ENCODE results near the gene DTL.
"Not testable (repeated sequence)": the region's sequence is repeated elsewhere in the genome, so short reads cannot be mapped to it uniquely, and the experiment has no call there.

Gene DTL, protein sequence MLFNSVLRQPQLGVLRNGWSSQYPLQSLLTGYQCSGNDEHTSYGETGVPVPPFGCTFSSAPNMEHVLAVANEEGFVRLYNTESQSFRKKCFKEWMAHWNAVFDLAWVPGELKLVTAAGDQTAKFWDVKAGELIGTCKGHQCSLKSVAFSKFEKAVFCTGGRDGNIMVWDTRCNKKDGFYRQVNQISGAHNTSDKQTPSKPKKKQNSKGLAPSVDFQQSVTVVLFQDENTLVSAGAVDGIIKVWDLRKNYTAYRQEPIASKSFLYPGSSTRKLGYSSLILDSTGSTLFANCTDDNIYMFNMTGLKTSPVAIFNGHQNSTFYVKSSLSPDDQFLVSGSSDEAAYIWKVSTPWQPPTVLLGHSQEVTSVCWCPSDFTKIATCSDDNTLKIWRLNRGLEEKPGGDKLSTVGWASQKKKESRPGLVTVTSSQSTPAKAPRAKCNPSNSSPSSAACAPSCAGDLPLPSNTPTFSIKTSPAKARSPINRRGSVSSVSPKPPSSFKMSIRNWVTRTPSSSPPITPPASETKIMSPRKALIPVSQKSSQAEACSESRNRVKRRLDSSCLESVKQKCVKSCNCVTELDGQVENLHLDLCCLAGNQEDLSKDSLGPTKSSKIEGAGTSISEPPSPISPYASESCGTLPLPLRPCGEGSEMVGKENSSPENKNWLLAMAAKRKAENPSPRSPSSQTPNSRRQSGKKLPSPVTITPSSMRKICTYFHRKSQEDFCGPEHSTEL

GRCh38 chr1:212035123-212035834 lies at the start of gene DTL, which contains the start of gene INTS7:
TSS of gene DTL (plus strand) at chr1:212035748. CDS start at chr1:212035891, 143 bp downstream.
TSS of gene INTS7 (minus strand) at chr1:212035557. CDS start at chr1:212035437, 120 bp downstream.
- H3K27me3 ChIP-seq (ENCODE audit: insufficient read depth, insufficient read length) = no peaks in the 10 kb centered on the region
- H3K36me3 ChIP-seq (ENCODE audit: insufficient read depth, insufficient read length, low read length) = peaks cover 49% of the 10 kb centered on the region
- peak; percentile 100 for DNase-seq (ENCODE audit: low read depth, low spot score)
- H3K9ac ChIP-seq (ENCODE audit: insufficient read length, low read depth) = peak within 1 kb of the TSS; percentile 96
- peak within 1 kb of the TSS; percentile 94 for H3K4me3 ChIP-seq (ENCODE audit: insufficient read length, low read depth)
- H3K4me1 ChIP-seq (ENCODE audit: insufficient read depth, insufficient read length) = no peaks in the 10 kb centered on the region
- no peaks in the 10 kb centered on the region for H3K9me3 ChIP-seq (ENCODE audit: insufficient read depth, low read length)
- TF ChIP-seq YY1 (IDR thresholded peaks at IDR 0.05; ENCODE audit: insufficient read depth, insufficient read length) (peak; percentile 53), SUZ12 (IDR thresholded peaks at IDR 0.05; ENCODE audit: extremely low read depth, insufficient read depth, insufficient read length) (no peak), ZNF274 (IDR thresholded peaks at IDR 0.05; ENCODE audit: low read depth, low read length) (no peak)

- DNase-seq (ENCODE audit: low read depth, low spot score) = no peak
- no peak for TF ChIP-seq SUZ12 (IDR thresholded peaks at IDR 0.05; ENCODE audit: extremely low read depth, insufficient read depth, insufficient read length)
- no peak for TF ChIP-seq ZNF274 (IDR thresholded peaks at IDR 0.05; ENCODE audit: low read depth, low read length)
- no peak for TF ChIP-seq YY1 (IDR thresholded peaks at IDR 0.05; ENCODE audit: insufficient read depth, insufficient read length)
- Histone ChIP-seq H3K4me1 (ENCODE audit: insufficient read depth, insufficient read length) (no peaks in the 10 kb centered on the region), H3K36me3 (ENCODE audit: insufficient read depth, insufficient read length, low read length) (peaks cover 61% of the 10 kb centered on the region), H3K9ac (ENCODE audit: insufficient read length, low read depth) (no peak overlapping the region), H3K4me3 (ENCODE audit: insufficient read length, low read depth) (no peak overlapping the region), H3K9me3 (ENCODE audit: insufficient read depth, low read length) (no peaks in the 10 kb centered on the region), H3K27me3 (ENCODE audit: insufficient read depth, insufficient read length) (no peaks in the 10 kb centered on the region)
These were observed 48.8 kb upstream of the DTL start for GRCh38 chr1:211986628-211987254.

DNA sequence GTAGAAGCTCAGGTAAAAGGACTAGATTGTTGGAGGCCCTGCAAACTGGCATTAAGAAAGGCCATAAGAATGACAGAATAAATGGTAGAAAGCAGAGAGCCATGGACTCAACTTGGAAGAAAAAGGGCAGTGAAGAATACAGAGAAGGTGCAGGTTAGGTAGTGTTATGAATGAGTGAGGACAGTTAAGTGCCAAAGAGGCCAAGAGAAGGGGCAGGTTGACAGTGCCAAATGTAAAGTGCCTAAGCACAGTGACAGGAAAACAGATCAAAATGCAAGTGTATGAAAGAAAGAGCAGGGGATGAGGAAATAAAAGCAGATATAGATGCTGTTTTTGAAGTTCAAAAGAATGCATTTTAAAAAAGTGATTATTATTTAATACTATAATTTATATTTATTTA lies 43.9 kb upstream of the DTL start:
- peaks cover 33% of the 10 kb centered on the region for H3K36me3 ChIP-seq (ENCODE audit: insufficient read depth, insufficient read length, low read length)
- no peak for DNase-seq (ENCODE audit: low read depth, low spot score)
- no peaks in the 10 kb centered on the region for H3K4me1 ChIP-seq (ENCODE audit: insufficient read depth, insufficient read length)
- H3K27me3 ChIP-seq (ENCODE audit: insufficient read depth, insufficient read length) = no peaks in the 10 kb centered on the region
- no peak overlapping the region for H3K9ac ChIP-seq (ENCODE audit: insufficient read length, low read depth)
- TF ChIP-seq SUZ12 (IDR thresholded peaks at IDR 0.05; ENCODE audit: extremely low read depth, insufficient read depth, insufficient read length) (no peak), YY1 (IDR thresholded peaks at IDR 0.05; ENCODE audit: insufficient read depth, insufficient read length) (no peak), ZNF274 (IDR thresholded peaks at IDR 0.05; ENCODE audit: low read depth, low read length) (no peak)
- H3K4me3 ChIP-seq (ENCODE audit: insufficient read length, low read depth) = no peak overlapping the region
- no peaks in the 10 kb centered on the region for H3K9me3 ChIP-seq (ENCODE audit: insufficient read depth, low read length)

DNA sequence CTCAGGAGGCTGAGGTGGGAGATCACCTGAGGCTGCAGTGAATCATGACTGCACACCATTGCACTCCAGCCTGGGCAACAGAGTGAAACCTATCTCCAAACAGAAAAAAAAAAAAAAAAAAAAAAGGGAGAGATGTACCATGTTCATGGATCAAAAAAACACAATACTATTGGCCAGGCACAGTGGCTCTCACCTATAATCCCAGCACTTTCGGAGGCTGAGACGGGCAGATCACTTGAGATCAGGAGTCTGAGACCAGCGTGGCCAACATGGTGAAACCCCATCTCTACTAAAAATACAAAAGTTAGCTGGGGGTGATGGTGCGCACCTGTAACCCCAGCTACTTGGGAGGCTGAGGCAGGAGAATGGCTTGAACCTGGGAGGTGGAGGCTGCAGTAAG lies 38.1 kb upstream of the DTL start:
- H3K9ac ChIP-seq (ENCODE audit: insufficient read length, low read depth); H3K27me3 ChIP-seq (ENCODE audit: insufficient read depth, insufficient read length); H3K4me1 ChIP-seq (ENCODE audit: insufficient read depth, insufficient read length); H3K9me3 ChIP-seq (ENCODE audit: insufficient read depth, low read length); DNase-seq (ENCODE audit: low read depth, low spot score); H3K4me3 ChIP-seq (ENCODE audit: insufficient read length, low read depth): not testable (repeated sequence)
- peaks cover 44% of the 10 kb centered on the region for H3K36me3 ChIP-seq (ENCODE audit: insufficient read depth, insufficient read length, low read length)

DNA sequence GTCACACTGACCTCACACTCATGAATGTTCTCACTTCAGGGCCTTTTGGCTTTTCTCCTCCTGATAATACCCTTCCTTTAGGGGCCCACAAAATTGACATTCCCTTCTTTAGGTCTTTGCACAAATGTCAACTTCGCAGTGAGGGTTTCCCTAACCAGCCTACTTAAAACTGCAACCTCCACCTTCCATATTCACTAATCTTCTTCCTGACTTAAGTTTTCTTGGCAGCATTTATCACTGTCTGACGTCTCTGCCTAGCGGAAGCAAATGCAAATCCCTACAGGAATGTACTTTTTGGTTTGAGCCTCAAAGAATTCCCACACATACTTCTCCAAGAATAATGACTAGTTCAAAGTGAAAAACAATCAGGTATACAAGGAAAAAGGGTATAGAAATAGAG lies 33.0 kb upstream of the DTL start:
- Histone ChIP-seq H3K4me1 (ENCODE audit: insufficient read depth, insufficient read length) (no peaks in the 10 kb centered on the region), H3K9me3 (ENCODE audit: insufficient read depth, low read length) (0 out of 2 replicates have a peak, but pooled peaks cover 3% of the 10 kb centered on the region), H3K27me3 (ENCODE audit: insufficient read depth, insufficient read length) (no peaks in the 10 kb centered on the region), H3K36me3 (ENCODE audit: insufficient read depth, insufficient read length, low read length) (peaks cover 59% of the 10 kb centered on the region), H3K9ac (ENCODE audit: insufficient read length, low read depth) (no peak overlapping the region), H3K4me3 (ENCODE audit: insufficient read length, low read depth) (no peak overlapping the region)
- DNase-seq (ENCODE audit: low read depth, low spot score) = peak; percentile 39
- no peak for TF ChIP-seq YY1 (IDR thresholded peaks at IDR 0.05; ENCODE audit: insufficient read depth, insufficient read length)
- no peak for TF ChIP-seq SUZ12 (IDR thresholded peaks at IDR 0.05; ENCODE audit: extremely low read depth, insufficient read depth, insufficient read length)
- no peak for TF ChIP-seq ZNF274 (IDR thresholded peaks at IDR 0.05; ENCODE audit: low read depth, low read length)

DNA sequence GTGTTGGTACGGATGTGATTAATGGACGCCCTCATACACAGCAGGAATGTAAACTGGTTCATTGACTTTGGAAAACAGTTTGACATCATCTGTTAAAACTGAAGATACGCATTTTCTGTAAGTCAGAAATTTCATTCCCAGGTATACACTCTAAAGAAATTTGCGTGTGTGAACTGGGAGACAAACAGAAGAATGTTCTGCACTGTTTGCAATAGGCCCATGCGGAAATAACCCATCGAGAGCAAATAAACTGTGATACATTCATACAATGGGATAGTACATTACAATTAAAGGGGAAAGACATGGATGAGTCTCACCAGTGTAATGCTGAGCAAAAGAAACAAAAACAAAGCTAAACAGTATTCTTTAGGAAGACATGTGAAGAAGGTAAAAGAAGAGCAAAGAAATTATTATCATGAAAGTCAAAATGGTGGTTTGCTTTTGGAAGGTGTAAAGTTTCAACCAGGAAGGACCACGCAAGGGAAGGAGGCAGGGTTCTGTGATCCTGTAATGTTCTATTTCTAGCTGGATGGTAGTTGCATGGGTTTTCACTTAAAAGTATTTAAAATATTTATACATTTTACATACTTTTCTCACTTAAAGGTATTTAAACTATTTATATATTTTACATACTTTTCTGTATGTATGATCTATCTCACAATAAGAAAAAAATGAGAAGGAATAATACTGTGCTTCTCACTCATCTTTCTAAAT lies 30.5 kb upstream of the DTL start:
- TF ChIP-seq YY1 (IDR thresholded peaks at IDR 0.05; ENCODE audit: insufficient read depth, insufficient read length) (no peak), ZNF274 (IDR thresholded peaks at IDR 0.05; ENCODE audit: low read depth, low read length) (no peak), SUZ12 (IDR thresholded peaks at IDR 0.05; ENCODE audit: extremely low read depth, insufficient read depth, insufficient read length) (no peak)

More for the DNA sequence above, 30.5 kb upstream of the DTL start:
- no peaks in the 10 kb centered on the region for H3K4me1 ChIP-seq (ENCODE audit: insufficient read depth, insufficient read length)
- no peak overlapping the region for H3K4me3 ChIP-seq (ENCODE audit: insufficient read length, low read depth)
- H3K27me3 ChIP-seq (ENCODE audit: insufficient read depth, insufficient read length) = no peaks in the 10 kb centered on the region
- H3K9me3 ChIP-seq (ENCODE audit: insufficient read depth, low read length) = no peaks in the 10 kb centered on the region
- no peak for DNase-seq (ENCODE audit: low read depth, low spot score)
- H3K9ac ChIP-seq (ENCODE audit: insufficient read length, low read depth) = no peak overlapping the region
- peaks cover 67% of the 10 kb centered on the region for H3K36me3 ChIP-seq (ENCODE audit: insufficient read depth, insufficient read length, low read length)

Data from NT2/D1 (cell line).